CD8-positive, alpha-beta memory T cell (primary cell): ENCODE results near the gene KCNIP4. TPM values are rescaled to one million over a fixed set of nuclear protein-coding genes. Genes with fewer than 3 reads are reported as not detected.
A peak's percentile ranks its signal among the peaks of the same experiment; 100 is the strongest.

Source experiments
- CTCF ChIA-PET: fragments of 350-600 bp; sonication (Branson Sonifier 250); formaldehyde crosslinking; loops from one replicate; lab custom pipeline; 2021; ENCODE audit warnings: antibody characterized with exemption; lab: Charles Lee
- POLR2A ChIA-PET: fragments of 350-600 bp; sonication (Branson Sonifier 250); formaldehyde crosslinking; loops from one replicate; lab custom pipeline; 2021; ENCODE audit warnings: antibody characterized with exemption; lab: Charles Lee
- DNase-seq, 5 donors: peaks; one replicate each; pipeline versions ENCODE4 v3.0.0 to v3.0.0-alpha.2; 2020 to 2022; ENCODE audit warnings: mixed read lengths in 1 of 5
- H3K27ac ChIP-seq: one replicate; pipeline ENCODE4 v1.7.0; 2013; ENCODE audit warnings: low read depth, mild to moderate bottlenecking, low read length, moderate library complexity
- H3K27me3 ChIP-seq: 2 replicates; pipeline ENCODE4 v1.7.0; 2013; ENCODE audit warnings: low read length, mild to moderate bottlenecking; ENCODE audit not compliant: insufficient read depth, poor library complexity, severe bottlenecking
- H3K36me3 ChIP-seq: 2 replicates; pipeline ENCODE4 v1.7.0; 2013; ENCODE audit warnings: mild to moderate bottlenecking, low read length, moderate library complexity; ENCODE audit not compliant: insufficient read depth
- H3K4me1 ChIP-seq: 2 replicates; pipeline ENCODE4 v1.7.0; 2013; ENCODE audit warnings: mild to moderate bottlenecking, low read length, moderate library complexity; ENCODE audit not compliant: insufficient read depth
- H3K4me3 ChIP-seq: 2 replicates; pipeline ENCODE4 v1.7.0; 2013; ENCODE audit warnings: mild to moderate bottlenecking, low read length
- H3K9me3 ChIP-seq: 2 replicates; pipeline ENCODE4 v1.7.0; 2013; ENCODE audit warnings: mild to moderate bottlenecking, low read length
- H3K27ac Mint-ChIP-seq, 8 donors: one replicate each; pipeline ENCODE4 v1.8.0; 2020 to 2021; ENCODE audit warnings: mixed read lengths in 8 of 8, mild to moderate bottlenecking in 6 of 8, inconsistent platforms in 3 of 8, moderate library complexity in 3 of 8
- H3K27me3 Mint-ChIP-seq, 2 donors: one replicate each; pipeline ENCODE4 v1.8.0; 2020 to 2021; ENCODE audit warnings: mixed read lengths in 2 of 2, mild to moderate bottlenecking in 1 of 2, moderate library complexity in 1 of 2
- H3K36me3 Mint-ChIP-seq, 3 donors: one replicate each; pipeline ENCODE4 v1.8.0; 2020 to 2021; ENCODE audit warnings: mixed read lengths in 3 of 3, inconsistent platforms in 1 of 3, mild to moderate bottlenecking in 1 of 3
- H3K4me1 Mint-ChIP-seq, 3 donors: one replicate each; pipeline ENCODE4 v1.8.0; 2020 to 2021; ENCODE audit warnings: mixed read lengths in 3 of 3, inconsistent platforms in 1 of 3, mild to moderate bottlenecking in 1 of 3
- H3K4me3 Mint-ChIP-seq, 7 donors: one replicate each; pipeline ENCODE4 v1.8.0; 2020 to 2021; ENCODE audit warnings: mixed read lengths in 7 of 7, mild to moderate bottlenecking in 6 of 7, moderate library complexity in 4 of 7, inconsistent platforms in 2 of 7
- H3K9me3 Mint-ChIP-seq, 5 donors: one replicate each; pipeline ENCODE4 v1.8.0; 2020 to 2022; ENCODE audit warnings: mixed read lengths in 5 of 5, mild to moderate bottlenecking in 3 of 5, moderate library complexity in 2 of 5, inconsistent platforms in 1 of 5
- polyA plus RNA-seq: library from polyadenylated mRNA; unstranded; fragments of 300-500 nt; fragmentation: Illumina TruSeq; gene quantifications from one replicate; pipeline ENCODE4 v1.2.3, GENCODE V29; 2021
- total RNA-seq, 2 experiments: library from RNA; stranded (reverse); gene quantifications; one replicate each; pipeline ENCODE4 v1.2.3, GENCODE V29; 2021

KCNIP4 gene
- total and polyA plus RNA-seq, 3 experiments from 2014 or later = 0.12 TPM; not detected in 2

- peaks cover 0 to 11% (median 0%) of the 10 kb centered on the region in 3 donors for H3K36me3 Mint-ChIP-seq
- no peaks in the 10 kb centered on the region for H3K9me3 Mint-ChIP-seq
- peaks cover 25 to 29% (median 27%) of the 10 kb centered on the region in 3 donors for H3K4me1 Mint-ChIP-seq
- Histone ChIP-seq H3K9me3 (no peaks in the 10 kb centered on the region), H3K27ac (no peak overlapping the region), H3K4me3 (no peak overlapping the region), H3K27me3 (no peaks in the 10 kb centered on the region), H3K36me3 (no peaks in the 10 kb centered on the region), H3K4me1 (peaks cover 13% of the 10 kb centered on the region)
- no peak for DNase-seq
- H3K27me3 Mint-ChIP-seq = peaks cover 1 to 19% of the 10 kb centered on the region in 2 donors
- no peak overlapping the region for H3K4me3 Mint-ChIP-seq
- CTCF ChIA-PET = no interaction called here
- H3K27ac Mint-ChIP-seq = no peak overlapping the region
- POLR2A ChIA-PET = no interaction called here
Measured at GRCh38 chr4:20696815-20697214, 1251.8 kb downstream of the KCNIP4 start.

- no peak for DNase-seq
- Mint-ChIP-seq H3K4me1 (no peaks in the 10 kb centered on the region), H3K36me3 (no peaks in the 10 kb centered on the region), H3K27ac (no peak overlapping the region), H3K27me3 (peaks cover 0 to 21% of the 10 kb centered on the region in 2 donors), H3K4me3 (no peak overlapping the region), H3K9me3 (no peaks in the 10 kb centered on the region)
- no peak overlapping the region for H3K27ac ChIP-seq
- CTCF ChIA-PET = interaction anchor here (1.5 kb wide), 1 partner anchor 12 kb away, joined by 4 read pairs; the partner anchor contains the start of gene PACRGL
- POLR2A ChIA-PET = no interaction called here
- H3K9me3 ChIP-seq = no peaks in the 10 kb centered on the region
- H3K36me3 ChIP-seq = no peaks in the 10 kb centered on the region
- H3K4me1 ChIP-seq = no peaks in the 10 kb centered on the region
- H3K4me3 ChIP-seq = no peak overlapping the region
- H3K27me3 ChIP-seq = no peaks in the 10 kb centered on the region
Measured at GRCh38 chr4:20687864-20688263, 1260.7 kb downstream of the KCNIP4 start.

- CTCF ChIA-PET = interaction anchor here (0.8 to 1.5 kb wide), 10 partner anchors 10 to 1996 kb away, joined by 3 to 7 read pairs (median 3); partner anchors contain the start of gene PACRGL
- Histone ChIP-seq H3K9me3 (no peaks in the 10 kb centered on the region), H3K4me1 (no peaks in the 10 kb centered on the region), H3K27me3 (no peaks in the 10 kb centered on the region), H3K36me3 (no peaks in the 10 kb centered on the region), H3K4me3 (no peak overlapping the region), H3K27ac (no peak overlapping the region)
- H3K9me3 Mint-ChIP-seq = no peaks in the 10 kb centered on the region
- POLR2A ChIA-PET = no interaction called here
- peaks cover 0 to 19% of the 10 kb centered on the region in 2 donors for H3K27me3 Mint-ChIP-seq
- H3K4me1 Mint-ChIP-seq = no peaks in the 10 kb centered on the region
- no peak overlapping the region for H3K27ac Mint-ChIP-seq
- DNase-seq = peak in 1 of 5 donors; percentile 16
- no peak overlapping the region for H3K4me3 Mint-ChIP-seq
- H3K36me3 Mint-ChIP-seq = no peaks in the 10 kb centered on the region
Measured at GRCh38 chr4:20684852-20685763, 1263.5 kb downstream of the KCNIP4 start.

GRCh38 chr4:20683766-20684165 is 1264.8 kb downstream of the KCNIP4 start:
- Mint-ChIP-seq H3K9me3 (no peaks in the 10 kb centered on the region), H3K4me3 (no peak overlapping the region), H3K27me3 (peaks cover 1 to 16% of the 10 kb centered on the region in 2 donors), H3K36me3 (no peaks in the 10 kb centered on the region), H3K4me1 (no peaks in the 10 kb centered on the region), H3K27ac (no peak overlapping the region)
- ChIA-PET CTCF (interaction anchor here (1.5 kb wide), 1 partner anchor 266 kb away, joined by 6 read pairs; no protein-coding TSS in a partner anchor), POLR2A (no interaction called here)
- no peaks in the 10 kb centered on the region for H3K36me3 ChIP-seq
- no peak for DNase-seq
- no peaks in the 10 kb centered on the region for H3K9me3 ChIP-seq
- no peak overlapping the region for H3K4me3 ChIP-seq
- H3K27me3 ChIP-seq = no peaks in the 10 kb centered on the region
- H3K27ac ChIP-seq = no peak overlapping the region
- no peaks in the 10 kb centered on the region for H3K4me1 ChIP-seq

GRCh38 chr4:20682853-20683252 is 1265.7 kb downstream of the KCNIP4 start:
- H3K4me3 Mint-ChIP-seq = no peak overlapping the region
- peaks cover 4 to 18% of the 10 kb centered on the region in 2 donors for H3K27me3 Mint-ChIP-seq

GRCh38 chr4:20681271-20681670 is 1267.3 kb downstream of the KCNIP4 start:
- Histone ChIP-seq H3K36me3 (no peaks in the 10 kb centered on the region), H3K9me3 (no peaks in the 10 kb centered on the region), H3K27me3 (no peaks in the 10 kb centered on the region), H3K4me1 (no peaks in the 10 kb centered on the region), H3K27ac (no peak overlapping the region), H3K4me3 (no peak overlapping the region)
- no peaks in the 10 kb centered on the region for H3K36me3 Mint-ChIP-seq
- ChIA-PET POLR2A (no interaction called here), CTCF (no interaction called here)
- DNase-seq = no peak
- peaks cover 10 to 20% of the 10 kb centered on the region in 2 donors for H3K27me3 Mint-ChIP-seq
- H3K9me3 Mint-ChIP-seq = no peaks in the 10 kb centered on the region
- no peak overlapping the region for H3K27ac Mint-ChIP-seq
- no peak overlapping the region for H3K4me3 Mint-ChIP-seq
- H3K4me1 Mint-ChIP-seq = no peaks in the 10 kb centered on the region

More at GRCh38 chr4:20682853-20683252, 1265.7 kb downstream of the KCNIP4 start:
- Histone ChIP-seq H3K36me3 (no peaks in the 10 kb centered on the region), H3K4me1 (no peaks in the 10 kb centered on the region), H3K4me3 (no peak overlapping the region), H3K9me3 (no peaks in the 10 kb centered on the region), H3K27me3 (no peaks in the 10 kb centered on the region), H3K27ac (no peak overlapping the region)
- H3K4me1 Mint-ChIP-seq = no peaks in the 10 kb centered on the region
- CTCF ChIA-PET = no interaction called here
- H3K9me3 Mint-ChIP-seq = no peaks in the 10 kb centered on the region
- no peaks in the 10 kb centered on the region for H3K36me3 Mint-ChIP-seq
- no peak for DNase-seq
- no peak overlapping the region for H3K27ac Mint-ChIP-seq
- POLR2A ChIA-PET = no interaction called here

- Histone ChIP-seq H3K36me3 (no peaks in the 10 kb centered on the region), H3K4me3 (no peak overlapping the region), H3K9me3 (no peaks in the 10 kb centered on the region), H3K4me1 (no peaks in the 10 kb centered on the region), H3K27me3 (no peaks in the 10 kb centered on the region), H3K27ac (no peak overlapping the region)
- no peak for DNase-seq
- H3K9me3 Mint-ChIP-seq = no peaks in the 10 kb centered on the region
- no peak overlapping the region for H3K4me3 Mint-ChIP-seq
- H3K4me1 Mint-ChIP-seq = no peaks in the 10 kb centered on the region
- POLR2A ChIA-PET = no interaction called here
- no peaks in the 10 kb centered on the region for H3K36me3 Mint-ChIP-seq
- CTCF ChIA-PET = no interaction called here
- peaks cover 13 to 25% of the 10 kb centered on the region in 2 donors for H3K27me3 Mint-ChIP-seq
- peak overlapping the region in 1 of 8 donors; percentile 11 for H3K27ac Mint-ChIP-seq
Measured at GRCh38 chr4:20680736-20681135, 1267.8 kb downstream of the KCNIP4 start.

GRCh38 chr4:20679951-20680350 is 1268.6 kb downstream of the KCNIP4 start:
- ChIA-PET CTCF (no interaction called here), POLR2A (no interaction called here)
- Mint-ChIP-seq H3K9me3 (no peaks in the 10 kb centered on the region), H3K4me1 (no peaks in the 10 kb centered on the region), H3K27ac (no peak overlapping the region), H3K4me3 (no peak overlapping the region), H3K27me3 (peaks cover 17 to 29% of the 10 kb centered on the region in 2 donors), H3K36me3 (no peaks in the 10 kb centered on the region)
- Histone ChIP-seq H3K27ac (no peak overlapping the region), H3K36me3 (no peaks in the 10 kb centered on the region), H3K4me3 (no peak overlapping the region), H3K9me3 (no peaks in the 10 kb centered on the region), H3K4me1 (no peaks in the 10 kb centered on the region), H3K27me3 (no peaks in the 10 kb centered on the region)
- DNase-seq = no peak
